NCI-H1105 treated with DMSO at 0.1 percent for 48 hours (cell line): Measurements from ENCODE around the gene PRSS50.
A peak's percentile ranks its signal among the peaks of the same experiment; 100 is the strongest.
"Not testable (repeated sequence)": the region's sequence is repeated elsewhere in the genome, so short reads cannot be mapped to it uniquely, and the experiment has no call there.

Experiments used
- DNase-seq: peaks from one replicate; lab custom pipeline; 2025; lab: John Stamatoyannopoulos, UW

The PRSS50 gene

DNA sequence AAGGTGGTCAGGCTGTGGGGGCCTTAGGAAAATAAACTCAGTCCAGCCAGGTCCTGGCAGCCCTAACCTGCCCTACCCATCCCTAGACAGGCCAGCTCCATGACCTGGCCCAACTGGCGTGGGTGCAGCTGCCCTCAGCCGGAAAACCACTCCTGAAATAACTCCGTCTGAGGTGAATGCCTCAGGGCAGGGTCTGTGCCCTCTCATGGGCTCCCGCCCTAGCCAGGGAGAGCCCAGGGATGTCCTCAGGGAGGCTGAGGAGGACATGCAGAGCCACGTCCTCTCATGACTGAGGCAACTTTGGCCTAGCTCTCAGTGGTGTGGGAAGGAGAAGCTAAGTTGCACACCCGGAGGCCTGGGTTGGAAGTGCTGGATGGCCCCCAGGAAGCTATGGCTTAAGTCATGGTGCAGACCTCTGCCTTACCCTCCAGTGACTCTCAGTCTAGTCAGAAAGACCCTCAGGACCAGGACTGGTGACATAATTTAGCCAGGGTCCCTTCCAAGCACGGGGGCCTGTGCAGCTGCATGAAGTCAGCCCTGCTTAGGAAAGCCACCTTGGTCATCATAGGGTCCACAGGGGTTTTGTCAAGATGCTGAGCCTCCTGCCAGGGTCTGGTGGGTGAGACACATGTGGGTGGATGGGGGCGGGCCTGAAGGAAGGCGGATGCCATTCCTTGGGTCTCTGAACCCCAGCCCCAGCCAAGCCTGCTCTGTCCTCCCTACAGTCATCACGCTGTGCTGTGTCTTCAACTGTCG lies 9.1 kb downstream of the PRSS50 start:
- DNase-seq, result no peak

DNA sequence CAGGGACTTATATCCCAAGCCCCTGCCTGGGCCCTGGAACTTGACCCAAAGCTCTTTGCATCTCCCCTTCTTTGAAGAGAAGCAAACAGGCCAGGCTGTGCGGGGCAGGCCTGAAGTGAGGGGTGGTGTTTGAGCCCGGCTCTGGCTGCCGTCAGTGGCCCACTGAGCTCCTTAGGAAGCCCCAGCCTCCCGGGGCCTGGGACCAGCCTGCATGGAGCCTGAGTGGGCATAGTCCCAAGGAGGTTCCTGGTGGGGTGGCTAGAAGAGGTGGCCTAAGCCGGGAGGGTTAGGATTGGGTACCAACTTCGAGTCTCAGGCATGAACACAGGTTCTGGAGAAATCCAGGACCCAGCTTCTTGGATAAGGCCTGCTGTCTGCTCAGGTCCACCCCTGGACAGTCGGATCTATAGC lies 10.1 kb downstream of the PRSS50 start:
- DNase-seq, result no peak

DNA sequence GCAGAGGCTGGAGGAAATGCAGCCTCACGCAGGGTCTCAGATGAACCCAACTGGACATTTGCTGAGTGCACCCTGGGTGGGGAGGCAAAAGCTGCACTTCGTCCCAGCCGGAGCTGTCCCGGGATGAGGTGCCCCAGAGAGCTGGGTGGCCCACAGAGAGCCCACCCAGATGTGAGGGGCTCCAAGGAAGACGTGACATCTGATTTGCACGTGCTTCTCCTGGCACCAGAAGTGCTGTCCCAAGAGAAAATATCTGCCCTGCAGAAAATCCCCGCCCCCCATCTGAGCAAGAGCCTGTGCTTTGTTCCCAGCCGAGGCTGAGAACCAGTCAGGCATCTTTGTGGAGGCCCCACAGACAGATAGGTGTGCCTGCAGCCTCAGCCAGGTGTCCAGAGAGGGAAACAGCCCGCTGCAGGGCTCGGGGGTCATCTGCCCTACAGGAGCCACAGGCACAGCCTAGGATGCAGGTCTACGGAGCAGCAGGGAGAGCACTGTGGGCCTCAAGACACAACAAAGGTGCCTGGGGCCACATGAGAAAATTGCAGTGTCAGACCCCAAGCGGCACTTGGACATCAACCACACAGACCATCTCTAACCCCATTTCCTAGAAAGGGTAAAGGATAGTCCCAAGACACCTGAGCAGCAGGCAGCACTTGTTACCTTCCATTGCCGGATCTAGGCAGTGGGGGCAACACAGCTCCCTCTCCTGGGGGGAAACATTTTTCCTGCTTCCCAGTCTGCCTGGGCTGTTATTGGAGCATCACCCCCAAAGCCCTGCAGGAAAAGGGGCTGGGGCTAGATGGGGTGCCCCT lies 10.7 kb downstream of the PRSS50 start:
- DNase-seq, result no peak

DNA sequence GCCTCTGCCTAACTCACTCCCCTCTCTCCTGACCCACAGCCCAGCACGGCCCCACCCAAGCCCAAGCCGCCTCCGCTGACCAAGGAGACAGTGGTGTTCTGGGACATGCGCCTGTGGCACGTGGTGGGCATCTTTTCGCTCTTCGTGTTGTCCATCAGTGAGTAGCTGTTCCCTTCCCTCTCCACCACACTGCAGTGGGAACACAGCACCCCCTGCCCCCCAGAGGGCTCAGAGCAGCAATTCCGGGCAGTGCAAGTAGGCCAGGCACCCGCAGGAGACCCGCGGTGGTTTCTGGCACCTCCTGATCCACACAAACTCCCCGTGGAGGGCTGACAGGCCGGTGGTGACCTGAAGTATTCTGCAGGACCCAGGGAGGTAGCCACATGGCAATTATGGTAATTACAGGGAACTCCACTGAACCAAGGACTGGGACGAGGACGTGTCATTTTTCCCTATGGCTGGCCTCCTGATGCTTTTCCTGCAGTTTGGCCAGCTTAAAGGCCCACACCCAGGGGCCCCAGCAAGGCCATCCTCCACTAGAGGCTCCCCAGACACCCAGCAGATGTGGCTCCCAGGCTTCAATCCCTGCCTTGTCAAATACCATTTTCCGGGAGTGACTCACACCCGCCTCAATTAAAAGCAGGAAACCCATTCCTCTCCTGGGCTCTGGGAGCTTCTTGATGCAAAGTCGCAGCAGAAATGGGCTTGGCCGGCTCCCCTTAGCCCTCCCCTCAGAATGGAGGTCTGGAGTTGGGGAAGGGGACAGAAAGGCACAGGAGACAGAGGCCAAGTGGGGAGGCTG lies 11.7 kb downstream of the PRSS50 start:
- DNase-seq, result no peak

DNA sequence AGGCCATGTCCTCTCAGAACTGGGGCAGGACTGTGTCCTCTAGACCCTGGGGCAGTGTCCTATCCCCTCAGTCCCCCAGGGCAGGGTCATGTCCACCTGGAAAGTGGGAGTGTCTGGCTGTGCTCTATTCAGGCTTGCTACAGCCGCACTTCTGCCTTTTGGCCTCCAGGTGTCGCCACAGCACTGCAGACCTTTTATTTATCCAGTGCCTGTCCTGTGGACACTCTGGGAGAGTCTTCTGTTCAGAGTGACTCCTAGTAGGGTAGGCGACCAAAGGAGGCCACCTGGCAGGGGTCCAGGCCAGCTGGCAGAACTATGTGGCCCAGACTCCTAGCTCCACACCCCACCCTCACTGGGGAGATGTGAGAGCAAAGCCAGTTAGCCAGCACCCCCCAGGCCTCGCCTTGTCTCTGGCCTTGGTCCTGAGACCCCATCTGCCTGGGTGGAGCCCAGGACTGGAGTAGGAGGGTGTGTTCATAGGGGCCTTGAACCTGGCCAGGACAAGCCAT lies 12.6 kb downstream of the PRSS50 start:
- peak; percentile 40 for DNase-seq

DNA sequence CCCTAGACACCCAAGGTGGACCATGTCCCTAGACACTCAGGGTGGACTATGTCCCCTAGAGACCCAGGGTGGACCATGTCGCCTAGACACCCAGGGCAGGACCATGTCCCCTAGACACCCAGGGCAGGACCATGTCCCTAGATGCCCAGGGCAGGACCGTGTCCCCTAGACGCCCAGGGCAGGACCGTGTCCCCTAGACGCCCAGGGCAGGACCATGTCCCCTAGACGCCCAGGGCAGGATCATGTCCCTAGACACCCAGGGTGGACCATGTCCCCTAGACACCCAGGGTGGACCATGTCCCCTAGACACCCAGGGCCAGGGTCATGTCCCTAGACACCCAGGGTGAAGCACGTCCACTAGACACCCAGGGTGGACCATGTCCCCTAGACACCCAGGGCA lies 13.3 kb downstream of the PRSS50 start:
- not testable (repeated sequence) for DNase-seq

DNA sequence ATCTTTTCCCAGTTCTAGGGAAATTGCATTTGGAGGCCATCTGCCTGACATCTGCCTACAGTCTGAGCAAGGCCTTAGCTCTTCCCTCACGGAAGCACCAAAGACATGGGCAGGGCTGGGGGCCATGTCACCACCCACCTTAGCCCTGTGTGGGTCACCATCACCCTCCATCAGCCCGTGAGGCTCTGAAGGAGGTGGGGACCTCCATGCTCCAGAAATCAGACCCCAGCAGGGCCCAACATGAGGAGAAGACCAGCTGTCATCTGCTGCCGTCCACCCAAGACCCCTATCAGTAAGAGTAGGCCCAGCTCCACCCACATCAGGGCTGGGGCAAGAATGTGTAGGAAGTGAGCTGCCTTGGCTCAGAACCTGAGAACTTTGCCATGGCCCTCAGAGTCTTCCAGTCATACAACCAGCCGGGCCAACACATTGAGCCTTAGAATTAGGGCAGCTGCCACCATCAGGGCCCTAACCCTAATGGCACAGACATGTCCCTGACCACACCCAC lies 14.6 kb downstream of the PRSS50 start:
- DNase-seq, result no peak

DNA sequence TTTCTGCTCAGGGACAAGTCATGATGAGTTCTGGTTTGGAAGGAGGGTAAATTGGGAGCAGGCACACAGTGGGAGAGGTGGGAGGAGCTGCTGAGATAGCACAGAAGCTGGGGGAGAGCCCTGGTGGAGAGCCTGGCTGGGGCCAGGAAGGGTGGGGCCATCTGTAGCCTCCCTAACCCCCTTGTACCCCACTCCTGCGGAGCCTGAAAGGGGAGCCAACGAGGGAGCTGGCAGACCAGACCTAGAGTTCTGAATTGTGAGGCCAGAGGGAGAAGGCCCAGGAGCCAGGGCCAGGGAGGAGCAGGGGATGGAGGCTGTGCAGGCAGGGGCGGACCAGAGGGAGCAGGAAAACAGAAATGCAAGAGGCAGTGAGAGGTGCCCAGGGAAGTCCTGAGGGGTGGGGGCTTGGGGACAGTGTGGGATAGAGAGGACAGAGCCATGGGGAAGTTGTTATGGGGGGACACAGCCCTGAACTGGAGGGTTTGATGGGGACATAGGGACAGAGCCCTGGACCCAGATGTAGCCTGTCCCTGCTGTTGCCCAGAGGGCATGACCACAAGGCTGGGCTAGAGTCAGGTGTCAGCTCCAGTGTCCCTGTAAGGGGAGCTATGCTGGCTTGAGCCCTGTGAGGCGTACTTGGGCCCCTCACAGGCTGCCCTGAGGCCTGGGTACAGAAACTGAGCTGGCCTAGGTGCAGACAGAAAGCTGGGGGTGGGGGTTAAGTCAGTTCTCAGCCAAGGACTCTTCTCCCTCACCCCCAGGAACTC lies 15.2 kb downstream of the PRSS50 start:
- no peak for DNase-seq

DNA sequence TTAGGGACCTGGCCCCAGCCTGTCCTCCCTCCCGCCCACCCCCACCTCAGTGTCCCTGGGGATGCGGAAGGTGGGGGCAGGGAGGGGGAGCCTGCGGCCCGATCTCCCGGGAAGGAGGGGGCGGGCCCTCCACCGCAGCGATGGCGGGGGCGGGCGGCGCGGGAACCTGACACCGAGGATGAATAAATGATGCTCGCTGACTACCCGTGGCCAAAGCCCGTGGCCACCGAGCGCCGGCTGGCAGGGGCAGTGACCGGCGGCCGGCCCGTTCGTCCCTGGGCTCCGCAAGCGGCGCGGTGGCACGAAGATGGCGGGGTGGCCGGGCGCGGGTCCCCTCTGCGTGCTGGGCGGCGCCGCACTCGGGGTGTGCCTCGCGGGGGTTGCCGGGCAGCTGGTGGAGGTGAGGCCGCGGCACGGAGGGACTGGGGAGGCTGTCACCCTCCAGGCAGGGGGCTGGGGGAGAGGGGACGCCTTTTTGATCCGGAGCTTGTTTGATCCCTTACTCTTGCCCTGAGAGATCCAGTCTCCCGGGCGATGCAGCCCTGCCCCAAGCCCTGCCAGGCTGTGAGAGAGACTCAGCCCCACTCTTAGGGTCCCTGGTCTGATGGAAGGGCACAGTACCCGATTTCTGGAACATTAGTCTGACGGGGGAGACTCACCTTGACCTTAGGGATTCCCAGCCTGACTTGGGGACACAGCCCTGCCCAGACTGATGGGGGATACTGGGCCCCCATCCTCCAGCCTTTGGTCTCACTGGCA lies 16.3 kb downstream of the PRSS50 start, which contains the start of gene TMIE:
Gene TMIE (plus strand): TSS at position 212 of the 759 bp plus-strand sequence. CDS start 96 bp downstream, at position 308.
- no peak for DNase-seq

DNA sequence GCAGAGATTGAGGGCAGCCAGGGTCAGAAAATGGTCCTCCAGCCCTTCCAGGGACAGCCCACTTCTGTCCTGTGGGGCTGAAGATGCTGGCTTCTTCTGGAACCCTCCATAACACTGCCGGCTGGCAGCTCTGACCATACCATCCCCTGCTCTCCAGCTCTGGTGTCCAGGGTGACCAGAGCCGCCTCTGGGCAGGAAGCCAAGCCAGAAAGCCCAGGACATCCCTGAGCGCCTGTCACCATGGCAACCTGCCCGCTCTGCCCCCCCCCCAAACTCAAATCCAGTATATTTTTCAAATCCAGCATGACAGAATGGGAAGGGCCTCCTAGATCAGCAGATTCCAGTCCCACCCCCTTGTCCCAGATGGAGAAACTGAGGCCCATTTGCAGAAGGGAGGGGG lies 16.9 kb downstream of the PRSS50 start:
- peak; percentile 25 for DNase-seq

DNA sequence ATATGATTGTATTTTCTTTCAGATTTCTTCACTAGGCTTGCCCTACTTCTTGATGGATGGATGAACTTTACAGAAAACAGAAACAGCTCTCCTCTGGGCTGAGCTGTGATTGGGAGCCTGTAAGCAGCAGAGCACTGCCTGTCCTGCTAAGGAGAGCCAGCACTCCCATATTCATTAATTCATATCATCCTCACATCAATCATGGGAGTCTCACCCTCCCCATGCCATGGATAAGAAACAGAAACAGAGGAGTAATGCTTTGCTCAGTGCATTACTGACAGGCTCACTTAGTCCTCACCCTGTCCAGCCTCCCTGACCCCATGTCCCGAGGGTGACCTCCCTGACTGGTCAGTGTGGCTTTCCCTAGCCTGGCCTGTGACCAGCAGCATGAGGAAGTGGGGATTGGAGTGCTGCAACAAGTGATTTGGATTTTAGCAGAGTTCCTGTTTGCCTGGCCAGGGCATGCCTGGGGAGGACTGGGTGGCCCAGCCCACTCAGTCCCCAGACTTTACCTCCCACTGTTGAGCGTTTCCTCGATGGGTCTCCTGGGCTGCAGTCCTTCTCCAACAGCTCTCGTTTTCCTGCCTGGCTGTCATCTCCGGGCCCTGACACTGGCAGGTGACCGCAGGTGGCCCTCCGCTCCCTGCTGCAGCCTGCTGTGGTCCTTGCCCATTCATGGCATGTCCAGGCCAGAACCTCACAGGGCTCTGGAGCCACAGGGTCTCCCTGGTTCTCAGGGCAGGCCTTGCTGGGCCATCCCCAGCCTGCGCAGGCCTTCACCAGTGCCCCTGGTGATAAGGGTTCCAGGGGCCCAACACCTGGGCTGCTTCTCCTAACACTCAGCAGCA lies 17.8 kb downstream of the PRSS50 start:
- no peak for DNase-seq

DNA sequence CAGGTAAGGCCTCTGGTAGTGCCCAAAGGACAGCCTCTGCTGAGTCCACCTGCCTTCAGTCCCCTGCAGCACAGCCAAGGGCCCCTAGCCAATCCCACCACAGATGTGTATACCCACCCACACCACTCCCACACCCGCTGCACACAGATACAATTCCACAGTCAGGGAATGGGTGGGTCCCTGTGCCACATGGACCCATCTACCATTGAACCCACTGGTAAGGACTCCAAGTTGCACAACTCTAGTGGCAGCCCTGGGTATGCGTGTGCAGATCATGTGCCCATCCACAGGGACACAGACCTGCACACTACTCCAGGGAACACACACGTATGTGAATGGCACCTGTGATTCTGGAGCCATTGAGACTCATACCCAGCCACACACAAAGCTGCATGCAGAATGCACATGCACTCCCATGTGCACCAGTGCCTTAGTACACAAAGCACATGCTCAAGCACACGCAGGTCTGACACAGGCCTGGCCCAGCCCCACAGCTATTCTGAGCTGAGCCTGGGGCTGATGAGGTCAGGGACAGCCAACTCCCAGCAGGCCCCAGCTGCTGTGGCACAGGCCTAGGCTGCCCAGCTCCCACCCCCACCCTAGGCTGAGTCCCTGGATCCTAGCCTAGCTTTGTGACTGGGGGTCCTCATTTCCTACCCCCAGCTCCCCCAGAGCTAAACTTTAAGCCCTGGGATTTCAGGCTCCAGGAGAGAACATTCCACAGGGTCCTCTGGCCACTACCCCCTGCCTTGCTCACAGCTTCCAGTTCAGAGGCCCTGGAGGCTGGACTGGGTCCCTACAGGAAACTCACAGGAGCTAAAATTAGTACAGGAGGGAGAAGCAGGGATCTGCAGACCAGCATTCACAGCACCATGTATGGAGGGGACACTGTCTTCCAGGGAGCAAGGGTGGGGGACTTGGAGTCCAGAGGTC lies 21.4 kb downstream of the PRSS50 start:
- no peak for DNase-seq

DNA sequence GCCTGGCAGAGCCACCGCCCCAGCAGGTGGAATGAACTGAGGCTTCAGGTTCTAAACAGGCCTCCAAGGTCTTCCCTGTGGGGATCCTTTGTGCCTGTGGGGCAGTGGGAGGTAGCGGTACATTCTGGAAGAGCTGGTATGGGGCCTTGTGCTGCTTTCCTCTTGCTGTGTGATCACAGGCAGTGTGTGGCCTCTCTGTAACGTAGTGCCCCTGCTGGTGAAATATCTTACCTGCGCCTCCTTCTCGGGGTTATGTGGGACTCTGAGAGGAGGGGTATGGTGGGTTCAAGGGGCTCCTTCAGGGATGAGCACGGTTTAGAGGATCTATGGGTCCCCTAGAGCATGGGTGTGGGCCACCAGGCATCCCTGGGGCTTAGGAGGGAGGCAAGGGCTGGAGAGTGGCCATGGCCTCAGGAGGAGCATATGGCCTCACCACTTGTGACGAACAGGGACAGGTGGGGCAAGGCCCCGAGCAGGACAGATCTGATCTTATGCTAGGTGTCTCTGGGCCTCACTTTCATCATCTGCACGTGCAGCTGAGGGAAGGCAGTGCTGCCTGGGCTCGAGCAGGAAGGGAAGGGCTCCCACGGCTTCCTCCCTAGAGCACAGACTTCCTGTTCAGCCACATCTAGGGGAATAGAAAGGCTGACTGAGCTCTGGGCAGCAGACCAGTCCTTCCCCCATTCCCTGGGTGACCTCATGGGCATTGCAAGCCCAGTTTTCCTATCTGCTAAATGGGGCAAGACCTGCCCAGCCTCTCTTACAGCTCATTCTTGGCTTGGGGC lies 22.3 kb downstream of the PRSS50 start:
- no peak for DNase-seq

DNA sequence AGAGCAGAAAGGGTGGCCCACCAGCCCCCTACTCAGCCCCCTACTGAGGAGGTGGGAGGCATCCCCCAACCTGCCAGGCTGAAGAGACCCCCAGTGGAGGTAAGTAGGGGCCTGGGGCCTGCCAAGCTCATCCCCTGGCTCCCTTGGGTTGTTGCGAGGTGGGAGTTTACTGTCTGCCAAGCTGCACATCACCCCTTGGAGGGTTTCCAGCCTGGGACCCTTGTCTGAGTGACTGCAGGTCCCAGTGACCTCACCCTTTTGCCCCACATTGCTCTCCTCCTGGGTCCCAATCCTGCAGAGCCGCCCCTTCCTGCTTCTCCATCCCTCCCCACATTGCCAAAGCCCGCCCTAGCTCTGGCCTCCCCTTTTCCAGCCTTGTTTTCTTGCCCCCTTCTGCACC lies 23.1 kb downstream of the PRSS50 start:
- DNase-seq, result no peak

DNA sequence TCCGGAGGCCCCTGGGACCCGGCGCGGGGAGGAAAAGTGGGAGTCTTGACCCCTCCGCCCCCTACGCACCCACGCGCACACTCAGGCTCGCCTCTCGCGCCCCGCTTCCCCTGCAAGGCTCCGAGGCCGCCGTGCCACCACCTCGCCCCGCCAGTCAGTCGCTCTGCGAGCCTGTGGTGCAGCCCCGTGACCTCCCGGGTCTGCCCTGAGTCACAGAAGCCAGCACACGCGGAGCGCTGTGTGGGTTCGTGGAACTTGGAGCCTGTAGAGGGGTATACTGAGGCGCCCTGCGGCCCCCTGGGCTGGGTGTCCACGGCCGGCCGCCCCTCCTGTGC lies 23.8 kb downstream of the PRSS50 start:
- DNase-seq, result no peak

DNA sequence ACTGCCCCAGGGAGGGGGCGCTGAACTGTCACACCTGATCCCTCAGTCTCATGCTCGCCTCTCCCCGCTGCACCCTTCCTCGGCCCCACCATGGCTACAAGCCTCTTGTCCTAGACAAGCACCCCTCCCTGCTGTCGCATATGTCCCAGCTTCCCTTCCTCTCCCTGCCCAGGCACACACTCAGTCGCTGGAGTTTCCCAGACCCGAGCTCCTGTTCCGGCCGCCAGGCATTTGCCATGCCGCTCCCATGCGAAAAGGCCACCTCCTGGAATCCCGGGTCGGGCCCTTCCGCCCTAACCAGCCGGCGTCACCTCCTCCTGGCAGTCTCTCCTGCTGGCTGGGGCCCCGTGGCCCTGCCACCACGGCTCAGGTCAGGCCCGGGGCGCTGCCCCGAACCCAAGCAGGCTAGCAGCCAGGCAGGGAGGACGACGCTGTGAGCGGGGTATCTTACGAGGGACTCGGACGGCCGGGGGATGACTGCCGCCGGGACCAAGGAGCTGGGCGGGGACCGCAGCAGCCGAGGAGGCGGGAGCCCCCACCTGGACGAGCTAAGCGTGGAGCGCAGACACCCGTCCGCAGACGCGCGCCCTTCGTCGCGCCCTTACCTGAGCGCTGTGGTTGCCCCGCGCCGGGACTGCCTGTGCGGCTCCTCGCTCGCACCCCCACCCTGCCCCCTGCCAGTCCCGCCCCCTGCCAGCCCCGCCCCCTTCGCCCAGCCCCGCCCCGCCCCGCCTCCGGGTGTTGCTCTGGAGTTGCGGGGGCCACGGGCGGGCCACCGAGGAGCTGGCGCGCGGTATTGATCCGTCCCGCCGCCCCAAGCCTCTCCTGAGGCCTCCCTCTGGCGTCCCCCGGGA lies 24.4 kb downstream of the PRSS50 start, which contains the start of gene ALS2CL:
Gene ALS2CL (minus strand): TSS at position 642 of the 854 bp plus-strand sequence. CDS start 4,239 bp downstream, outside the sequence.
- DNase-seq, result no peak

DNA sequence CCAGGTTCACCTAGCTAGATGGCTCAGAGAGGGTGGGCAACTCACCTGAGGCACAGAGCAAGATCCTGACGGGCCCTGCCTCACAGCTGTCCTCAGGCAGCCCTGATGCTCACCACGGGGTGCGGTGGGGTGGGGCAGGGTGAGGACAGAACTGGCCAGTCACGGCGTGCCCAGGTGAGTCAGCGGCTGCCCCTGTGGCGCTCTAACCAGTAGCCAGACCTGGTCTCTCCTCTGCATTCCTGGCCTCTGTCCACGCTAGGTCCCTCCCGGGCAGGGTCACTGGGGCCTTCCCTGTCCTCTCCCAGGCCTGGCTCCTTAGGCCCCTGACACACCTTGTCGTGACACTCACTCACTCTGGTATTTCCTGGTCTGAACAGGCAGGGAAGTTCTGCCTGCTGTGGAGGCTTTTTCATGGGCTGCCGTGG lies 25.1 kb downstream of the PRSS50 start:
- DNase-seq, result no peak
